GM21737 (cell line): ENCODE results near the gene OR1G1.
"Not testable (repeated sequence)": the region's sequence is repeated elsewhere in the genome, so short reads cannot be mapped to it uniquely, and the experiment has no call there.

Experiments used
- ATAC-seq: cut with Tn5 transposase; IDR thresholded peaks from one replicate; pipeline ENCODE4 v1.9.1; 2021; ENCODE audit warnings: mild to moderate bottlenecking, moderate library complexity; ENCODE audit not compliant: unreplicated experiment

Gene OR1G1

DNA sequence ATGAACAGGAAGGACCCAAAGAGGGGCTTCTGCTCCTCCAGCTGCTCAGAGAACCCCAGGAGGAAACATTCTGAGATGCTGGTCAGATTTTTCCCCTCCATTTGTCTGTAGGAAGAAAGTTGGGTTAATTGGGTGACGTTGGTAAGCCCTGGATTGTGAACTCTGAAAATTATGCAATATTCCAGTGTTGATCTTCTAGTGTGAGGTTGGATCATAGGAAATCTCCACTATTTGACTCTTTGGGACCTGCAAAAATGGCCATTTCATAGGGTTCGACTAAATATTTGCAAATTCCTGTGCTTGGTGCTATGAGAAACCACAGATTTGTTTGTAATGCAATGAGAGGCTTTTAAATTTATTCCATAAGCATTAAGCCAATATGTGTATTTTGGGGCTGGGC lies at the start of gene OR1G1:
Gene OR1G1 (minus strand): TSS at position 101 of the 400 bp plus-strand sequence. CDS start 0 bp downstream, at position 101.
- no peak for ATAC-seq

- no peak for ATAC-seq
These were observed 40.2 kb upstream of the OR1G1 start for GRCh38 chr17:3167574-3167973.

DNA sequence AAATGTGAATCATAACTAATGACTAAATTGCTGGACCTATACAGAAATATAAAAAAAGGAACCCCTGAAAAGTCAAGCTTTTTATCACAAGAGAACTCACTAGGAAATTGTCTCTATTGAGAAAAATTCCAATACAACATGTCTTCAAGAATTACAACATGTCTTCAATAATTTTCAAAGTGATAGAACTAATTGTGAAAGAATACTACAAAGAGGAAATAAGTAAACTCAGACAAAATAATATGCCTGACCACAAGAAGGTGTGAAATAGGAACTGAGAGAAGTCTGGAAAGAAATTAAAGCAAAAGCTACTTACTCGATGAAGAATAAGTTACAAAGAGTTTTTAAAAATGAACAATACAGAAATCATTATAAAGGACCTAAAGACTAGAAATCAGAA lies 29.9 kb upstream of the OR1G1 start:
- ATAC-seq = no peak

GRCh38 chr17:3137494-3137893 lies 10.1 kb upstream of the OR1G1 start:
- ATAC-seq = not testable (repeated sequence)

DNA sequence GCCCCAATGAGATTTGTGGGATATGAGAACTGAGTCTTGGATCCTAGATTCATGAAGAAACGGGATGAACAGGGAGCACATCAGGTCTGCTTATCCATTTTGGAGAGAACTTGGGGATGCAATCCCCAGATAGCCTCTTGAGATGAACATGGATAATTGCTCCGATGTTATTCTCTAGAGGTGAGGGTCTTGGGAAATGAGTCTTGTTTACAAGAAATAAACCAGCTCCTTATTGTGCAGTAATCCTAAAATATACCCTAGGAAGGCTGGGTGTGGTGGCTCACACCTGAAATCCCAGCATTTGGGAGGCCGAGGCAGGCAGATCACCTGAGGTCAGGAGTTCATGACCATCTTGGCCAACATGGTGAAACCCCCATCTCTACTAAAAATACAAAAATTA lies 23.0 kb downstream of the OR1G1 start, which contains the start of gene OR1D2:
Gene OR1D2 (minus strand): TSS at position 101 of the 400 bp plus-strand sequence. CDS start 11,426 bp downstream, outside the sequence.
- no peak for ATAC-seq
